Activated T-helper 1 cell treated with anti-CD3 and anti-CD28 coated beads, Interleukin-12 subunit alpha, Interleukin-12 subunit beta, Interleukin-2, Interleukin-4 antibody, amounts not matched to agents 30 ng/mL and 10 ng/mL and 1 ng/mL, durations not matched to agents 14 hours and 24 hours and 36 hours (primary cell): Measurements from ENCODE around the gene UBA52. TPM values are rescaled to one million over a fixed set of nuclear protein-coding genes. Genes with fewer than 3 reads are reported as not detected.
"Not testable (repeated sequence)": the region's sequence is repeated elsewhere in the genome, so short reads cannot be mapped to it uniquely, and the experiment has no call there.

Experiments used
- DNase-seq: peaks from one replicate; pipeline ENCODE4 v3.0.0; 2021; ENCODE audit warnings: low spot score
- H3K27ac Mint-ChIP-seq: one replicate; pipeline ENCODE4 v1.8.0; 2021; ENCODE audit warnings: mild to moderate bottlenecking, mixed read lengths
- H3K27me3 Mint-ChIP-seq: one replicate; pipeline ENCODE4 v1.8.0; 2022; ENCODE audit warnings: mild to moderate bottlenecking, moderate library complexity, mixed read lengths; ENCODE audit not compliant: insufficient read depth
- H3K36me3 Mint-ChIP-seq: one replicate; pipeline ENCODE4 v1.8.0; 2021; ENCODE audit warnings: low read depth, mixed read lengths
- H3K4me1 Mint-ChIP-seq: one replicate; pipeline ENCODE4 v1.8.0; 2021; ENCODE audit warnings: low read depth, mixed read lengths
- H3K4me3 Mint-ChIP-seq: one replicate; pipeline ENCODE4 v1.8.0; 2021; ENCODE audit warnings: mild to moderate bottlenecking, moderate library complexity, mixed read lengths
- H3K9me3 Mint-ChIP-seq: one replicate; pipeline ENCODE4 v1.8.0; 2021; ENCODE audit warnings: mixed read lengths
- intact Hi-C: fragments of 100-400 bp; cut with micrococcal nuclease; formaldehyde crosslinking; loops from one replicate; pipeline ENCODE4 v1.15.1; 2024
- total RNA-seq: library from RNA; stranded (reverse); gene quantifications from 2 replicates; pipeline ENCODE4 v1.2.3, GENCODE V29; 2022

UBA52 gene
- 1,472 and 1,500 TPM in 2 replicates for total RNA-seq

DNA sequence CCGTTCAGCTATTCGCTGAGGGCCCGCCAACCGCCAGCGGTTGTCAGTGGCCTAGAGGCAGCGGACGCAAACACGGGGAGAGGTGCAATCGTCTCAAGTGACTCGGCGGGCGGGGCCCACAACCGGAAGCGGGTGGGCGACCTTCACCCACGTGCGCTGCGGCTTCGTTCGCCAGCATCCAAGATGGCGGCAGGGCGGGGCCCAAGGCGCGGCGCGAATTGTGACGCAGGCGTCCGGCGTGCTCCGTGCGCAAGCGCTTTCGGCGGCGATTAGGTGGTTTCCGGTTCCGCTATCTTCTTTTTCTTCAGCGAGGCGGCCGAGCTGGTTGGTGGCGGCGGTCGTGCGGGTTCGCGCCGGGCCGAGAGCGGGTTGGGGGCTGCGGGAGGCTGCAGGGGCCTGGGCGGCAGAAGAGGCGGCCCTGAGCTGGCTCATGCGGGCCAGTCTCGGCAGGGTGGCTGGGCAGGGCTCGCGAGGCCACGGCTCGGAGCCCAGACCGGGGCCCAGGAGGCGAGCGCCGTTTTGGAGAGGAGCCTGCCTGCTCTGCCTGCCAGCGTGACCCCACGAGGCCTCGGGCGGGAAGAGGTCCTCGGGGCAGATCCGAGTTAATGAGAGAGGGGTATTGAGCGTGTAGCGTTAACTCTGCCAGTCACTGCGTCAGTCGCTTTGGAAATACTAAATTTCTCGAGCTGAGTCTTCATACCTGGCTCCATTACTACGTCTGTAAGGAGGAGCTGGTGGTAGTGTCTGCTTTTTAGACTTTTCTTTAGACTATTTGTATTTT lies at the start of gene UBA52:
TSS of gene UBA52 (plus strand) at position 294 of the 781 bp plus-strand sequence. CDS start 1,444 bp downstream, outside the sequence.
- Mint-ChIP-seq H3K4me3 (peak within 1 kb of the TSS; percentile 91), H3K9me3 (no peaks in the 10 kb centered on the region), H3K4me1 (peaks cover 27% of the 10 kb centered on the region), H3K27me3 (no peaks in the 10 kb centered on the region), H3K27ac (peak within 1 kb of the TSS; percentile 98), H3K36me3 (peaks cover 52% of the 10 kb centered on the region)
- peak; percentile 99 for DNase-seq
- intact Hi-C loops = loop anchor here (1.0 to 5.0 kb wide), 8 partner anchors 14 to 348 kb away; partner anchors contain the start of genes COPE, DDX49, ELL and KLHL26

DNA sequence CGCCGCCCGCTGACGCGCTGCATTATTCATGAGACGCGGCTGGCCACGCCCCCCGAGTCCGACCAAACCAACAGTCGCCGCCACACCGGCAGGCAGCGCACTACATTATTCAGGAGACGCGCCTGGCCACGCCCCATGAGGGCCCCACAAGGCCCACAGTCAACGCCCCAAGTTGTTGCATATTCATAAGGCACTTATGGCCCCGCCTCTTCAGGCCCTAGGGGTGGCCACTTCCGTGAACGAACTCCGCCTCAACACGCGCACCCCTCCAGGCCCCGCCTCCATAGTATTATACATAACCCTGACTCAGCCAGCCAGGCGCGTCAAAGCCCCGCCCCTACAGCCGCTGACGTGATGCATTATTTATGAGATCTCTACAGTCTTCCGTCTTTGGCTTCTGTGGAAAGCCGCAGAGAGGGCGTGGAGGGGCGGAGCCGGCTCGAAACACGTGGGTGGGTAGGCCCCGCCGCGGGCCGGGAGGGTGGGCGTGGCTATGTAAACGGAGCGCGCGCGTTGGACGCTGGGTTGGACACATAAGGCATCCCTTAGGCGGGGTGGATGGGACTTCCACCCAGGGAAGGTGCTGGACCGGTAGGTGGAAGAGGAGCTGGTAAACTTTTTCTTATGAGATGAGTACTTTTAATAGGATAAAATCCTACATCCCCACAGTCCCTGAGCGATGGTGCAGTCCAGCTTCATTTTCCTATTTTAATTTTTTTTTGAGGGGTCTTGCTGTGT lies 49.4 kb upstream of the UBA52 start:
- intact Hi-C loops = loop anchor here (1.0 kb wide), 16 partner anchors 22 to 670 kb away; partner anchors contain the start of genes ARMC6, BORCS8, COPE and DDX49
- Mint-ChIP-seq H3K27me3 (no peaks in the 10 kb centered on the region), H3K27ac (peak overlapping the region; percentile 93), H3K4me1 (peaks cover 12% of the 10 kb centered on the region), H3K36me3 (no peaks in the 10 kb centered on the region), H3K9me3 (no peaks in the 10 kb centered on the region), H3K4me3 (peak overlapping the region; percentile 91)
- DNase-seq = peak; percentile 100

DNA sequence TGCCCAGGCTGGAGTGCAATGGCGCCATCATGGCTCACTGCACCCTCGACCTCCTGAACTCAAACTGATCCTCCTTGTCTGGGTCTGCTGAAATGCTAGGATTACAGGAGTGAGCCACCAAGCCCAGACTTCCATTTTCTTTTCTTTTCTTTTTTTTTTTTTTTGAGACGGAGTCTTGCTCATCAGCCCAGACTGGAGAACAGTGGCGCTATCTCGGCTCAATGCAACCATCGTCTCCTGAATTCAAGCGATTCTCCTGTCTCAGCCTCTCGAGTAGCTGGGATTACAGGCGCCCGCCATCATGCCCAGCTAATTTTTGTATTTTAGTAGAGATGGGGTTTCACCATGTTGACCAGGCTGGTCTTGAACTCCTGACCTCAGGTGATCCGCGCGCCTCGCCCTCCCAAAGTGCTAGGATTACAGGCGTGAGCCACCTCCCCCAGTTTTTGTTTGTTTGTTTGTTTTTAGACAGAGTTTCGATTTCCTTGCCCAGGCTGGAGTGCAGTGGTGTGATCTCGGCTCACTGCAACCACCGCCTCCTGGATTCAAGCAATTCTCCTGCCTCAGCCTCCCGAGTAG lies 48.7 kb upstream of the UBA52 start:
- intact Hi-C loops = loop anchor here (1.0 kb wide), 16 partner anchors 21 to 669 kb away; partner anchors contain the start of genes ARMC6, BORCS8, COPE and DDX49
- Mint-ChIP-seq H3K4me3 (peak overlapping the region; percentile 91), H3K27ac (peak overlapping the region; percentile 93), H3K4me1 (peaks cover 12% of the 10 kb centered on the region)
- not testable (repeated sequence) for H3K9me3 Mint-ChIP-seq, DNase-seq, H3K27me3 Mint-ChIP-seq, H3K36me3 Mint-ChIP-seq

DNA sequence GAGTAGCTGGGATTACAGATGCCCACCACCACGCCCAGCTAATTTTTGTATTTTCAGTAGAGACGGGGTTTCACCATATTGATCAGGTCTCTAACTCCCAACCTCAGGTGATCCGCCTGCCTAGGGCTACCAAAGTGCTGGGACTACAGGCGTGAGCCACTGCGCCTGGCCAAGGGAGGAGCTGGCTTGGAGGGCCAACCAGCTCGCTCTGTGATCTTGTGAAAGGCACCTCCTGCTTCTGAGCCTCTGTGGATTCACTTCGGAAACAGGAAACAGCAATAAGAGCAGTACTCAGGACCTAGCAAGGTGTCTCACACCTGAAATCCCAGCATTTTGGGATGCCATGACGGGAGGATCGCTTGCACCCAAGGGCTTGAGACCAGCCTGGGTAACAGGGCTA lies 47.8 kb upstream of the UBA52 start:
- Mint-ChIP-seq H3K9me3 (no peaks in the 10 kb centered on the region), H3K27ac (peak overlapping the region; percentile 29), H3K27me3 (no peaks in the 10 kb centered on the region), H3K4me1 (peaks cover 12% of the 10 kb centered on the region), H3K36me3 (no peaks in the 10 kb centered on the region), H3K4me3 (no peak overlapping the region)
- intact Hi-C loops = no loop called here
- no peak for DNase-seq

DNA sequence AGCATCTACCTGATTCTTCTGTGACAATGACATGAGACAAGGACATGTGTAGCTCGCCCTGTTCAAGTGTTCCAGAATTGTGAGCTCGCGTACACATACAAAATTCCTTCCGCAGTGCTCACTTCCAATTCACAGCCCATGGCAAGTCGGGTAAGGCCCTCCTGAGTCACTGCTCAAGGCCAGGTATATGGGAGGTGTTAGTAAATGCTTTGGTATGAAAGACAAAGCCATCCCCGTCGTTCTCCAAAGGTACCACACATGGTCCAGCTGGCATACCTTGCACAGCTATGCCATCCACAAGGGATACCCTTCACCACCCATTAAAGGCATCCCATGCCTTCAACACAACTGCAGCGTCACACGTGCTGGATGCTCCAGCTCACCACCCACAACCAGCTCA lies 45.3 kb upstream of the UBA52 start:
- Mint-ChIP-seq H3K4me3 (no peak overlapping the region), H3K36me3 (no peaks in the 10 kb centered on the region), H3K9me3 (no peaks in the 10 kb centered on the region), H3K4me1 (no peaks in the 10 kb centered on the region), H3K27ac (no peak overlapping the region), H3K27me3 (no peaks in the 10 kb centered on the region)
- intact Hi-C loops = no loop called here
- DNase-seq = no peak

DNA sequence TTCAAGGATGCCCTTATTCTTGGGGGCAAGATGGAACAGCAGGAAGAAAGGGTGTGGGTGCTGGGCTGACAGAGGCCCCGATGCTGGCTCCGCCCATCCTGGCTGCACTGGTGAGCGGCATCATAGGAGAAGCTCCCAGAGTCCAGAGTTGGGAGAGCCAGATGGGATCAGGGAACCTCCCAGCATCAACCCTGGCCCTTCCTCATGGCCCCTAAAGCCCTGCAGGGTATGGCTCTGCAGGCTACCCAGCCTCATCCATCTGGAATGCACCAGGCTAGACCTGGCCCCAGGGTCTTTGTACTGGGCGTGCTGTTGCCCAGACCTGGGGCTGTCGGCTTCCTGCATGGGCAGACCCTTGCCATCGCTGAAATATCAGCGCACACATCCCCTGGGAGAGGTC lies 41.9 kb upstream of the UBA52 start:
- Mint-ChIP-seq H3K4me1 (no peaks in the 10 kb centered on the region), H3K36me3 (peaks cover 4% of the 10 kb centered on the region), H3K4me3 (no peak overlapping the region), H3K27ac (no peak overlapping the region), H3K27me3 (no peaks in the 10 kb centered on the region), H3K9me3 (no peaks in the 10 kb centered on the region)
- intact Hi-C loops = no loop called here
- no peak for DNase-seq

DNA sequence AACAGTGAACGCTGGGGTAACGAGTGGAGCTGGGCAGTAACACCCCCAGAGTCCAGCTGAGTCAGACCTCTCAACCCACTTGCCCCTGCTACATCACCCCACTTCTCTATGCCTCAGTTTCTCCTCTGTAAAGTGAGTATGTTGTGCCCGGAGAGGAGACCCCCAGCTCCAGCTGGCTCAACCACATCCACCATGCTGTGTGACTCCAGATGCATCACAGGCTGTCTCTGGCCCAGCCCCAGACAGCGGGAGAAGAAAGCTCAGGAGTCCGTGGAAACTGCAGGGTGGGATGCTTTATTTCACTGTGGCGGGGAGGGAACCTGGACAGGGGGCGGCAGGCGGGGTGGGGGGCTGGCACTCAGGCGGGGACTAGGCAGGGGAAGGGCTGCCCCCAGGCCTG lies 40.2 kb upstream of the UBA52 start:
- no peak for DNase-seq
- H3K36me3 Mint-ChIP-seq = peaks cover 7% of the 10 kb centered on the region
- no peak overlapping the region for H3K4me3 Mint-ChIP-seq
- H3K4me1 Mint-ChIP-seq = no peaks in the 10 kb centered on the region
- no peaks in the 10 kb centered on the region for H3K9me3 Mint-ChIP-seq
- no peak overlapping the region for H3K27ac Mint-ChIP-seq
- no peaks in the 10 kb centered on the region for H3K27me3 Mint-ChIP-seq
- intact Hi-C loops = no loop called here

DNA sequence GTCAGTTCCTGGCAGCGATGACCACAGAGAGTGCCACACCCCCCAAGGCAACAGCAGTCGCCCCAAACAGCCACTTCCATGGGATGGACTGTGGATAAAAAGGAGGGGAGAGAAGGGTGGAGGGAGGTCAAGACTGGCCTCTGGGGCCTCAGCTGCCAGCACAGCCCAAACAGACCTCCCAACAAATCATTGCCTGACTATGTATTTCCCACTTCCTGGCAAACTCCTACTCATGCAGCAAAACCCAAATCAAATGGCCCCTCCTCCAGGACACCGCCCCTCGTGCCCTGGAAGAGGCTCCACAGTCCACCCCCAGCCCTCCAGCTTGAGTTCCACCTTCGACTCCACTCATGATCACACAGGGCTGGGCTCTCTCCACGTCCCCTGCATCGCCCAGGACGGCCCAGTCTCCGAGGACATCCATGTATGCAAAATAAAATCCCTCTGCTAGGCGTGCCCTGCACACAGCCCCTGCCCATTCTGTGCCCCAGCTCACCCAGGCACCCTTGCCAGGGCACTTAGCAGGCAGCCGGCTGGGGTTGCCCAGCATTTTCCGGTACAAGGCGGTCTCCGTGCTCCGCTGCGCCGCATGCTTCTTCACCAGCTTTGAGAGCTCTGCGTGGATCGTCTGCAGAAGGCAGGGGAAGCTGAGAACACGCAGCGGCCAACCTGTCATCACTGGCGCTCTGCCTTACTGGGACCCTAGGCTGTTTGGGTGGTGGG lies 39.3 kb upstream of the UBA52 start:
- H3K36me3 Mint-ChIP-seq = peaks cover 10% of the 10 kb centered on the region
- H3K27me3 Mint-ChIP-seq = no peaks in the 10 kb centered on the region
- no peaks in the 10 kb centered on the region for H3K9me3 Mint-ChIP-seq
- H3K27ac Mint-ChIP-seq = no peak overlapping the region
- no peaks in the 10 kb centered on the region for H3K4me1 Mint-ChIP-seq
- DNase-seq = no peak
- no peak overlapping the region for H3K4me3 Mint-ChIP-seq
- intact Hi-C loops = no loop called here

DNA sequence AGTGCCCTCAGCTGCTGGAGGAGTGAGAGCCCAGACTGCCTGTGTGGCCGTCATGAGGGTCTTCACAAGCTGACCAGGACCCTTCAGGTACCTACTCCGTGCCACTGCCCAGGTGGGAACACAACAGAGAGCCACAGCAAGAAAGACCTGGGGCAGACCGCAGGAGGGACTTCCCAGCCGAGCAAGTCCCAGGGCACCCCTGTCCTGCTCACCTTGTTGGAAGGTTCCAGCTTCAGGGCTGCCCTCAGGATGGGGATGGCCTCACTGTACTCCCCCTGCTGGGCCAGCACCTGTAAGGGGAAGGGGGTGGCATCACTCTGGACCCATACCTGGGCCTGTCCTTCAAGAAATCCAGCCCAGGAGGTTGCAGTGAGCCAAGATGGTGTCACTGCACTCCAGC lies 38.6 kb upstream of the UBA52 start:
- intact Hi-C loops = no loop called here
- peaks cover 13% of the 10 kb centered on the region for H3K36me3 Mint-ChIP-seq
- no peaks in the 10 kb centered on the region for H3K4me1 Mint-ChIP-seq
- H3K9me3 Mint-ChIP-seq = no peaks in the 10 kb centered on the region
- no peak overlapping the region for H3K27ac Mint-ChIP-seq
- no peaks in the 10 kb centered on the region for H3K27me3 Mint-ChIP-seq
- H3K4me3 Mint-ChIP-seq = no peak overlapping the region
- DNase-seq = no peak

DNA sequence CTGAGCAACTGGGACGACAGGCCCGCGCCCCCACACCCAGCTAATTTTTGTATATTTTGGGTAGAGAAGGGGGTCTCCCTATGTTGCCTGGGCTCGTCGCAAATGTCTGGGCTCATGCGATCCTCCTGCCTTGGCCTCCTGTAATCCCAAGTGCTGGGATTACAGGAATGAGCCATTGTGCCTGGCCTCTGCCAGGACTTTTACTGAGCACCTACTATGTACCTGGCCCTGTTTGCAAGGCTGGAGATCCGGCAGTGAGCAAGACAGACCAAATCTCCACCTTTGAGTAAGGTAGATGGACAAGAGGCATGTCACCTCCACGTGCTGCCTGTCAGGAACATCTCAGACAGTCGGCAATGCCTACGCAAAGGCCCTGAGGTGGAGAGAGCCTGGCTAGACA lies 35.2 kb upstream of the UBA52 start:
- intact Hi-C loops = no loop called here
- Mint-ChIP-seq H3K4me1 (peaks cover 7% of the 10 kb centered on the region), H3K9me3 (no peaks in the 10 kb centered on the region), H3K36me3 (peaks cover 19% of the 10 kb centered on the region), H3K27me3 (no peaks in the 10 kb centered on the region), H3K4me3 (no peak overlapping the region), H3K27ac (no peak overlapping the region)
- no peak for DNase-seq

DNA sequence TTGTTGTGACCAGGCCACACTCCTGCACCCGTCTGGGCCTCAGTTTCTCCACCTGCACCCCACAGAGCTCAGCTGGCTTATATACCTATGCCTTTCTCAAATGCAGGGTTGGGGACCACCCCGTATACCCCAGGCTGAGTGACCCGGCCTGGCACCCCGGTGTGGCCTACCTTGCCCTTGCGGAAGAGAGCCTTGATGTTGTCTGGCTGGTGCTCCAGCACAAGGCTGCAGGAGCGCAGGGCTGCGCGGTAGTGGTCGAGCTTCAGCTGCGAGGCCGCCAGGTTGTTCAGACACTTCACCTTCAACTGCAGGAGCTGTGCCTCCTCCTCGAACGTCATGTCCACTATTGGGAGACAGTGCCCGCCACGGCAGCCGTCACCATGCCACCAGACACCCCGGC lies 34.2 kb upstream of the UBA52 start:
- Mint-ChIP-seq H3K36me3 (peaks cover 17% of the 10 kb centered on the region), H3K9me3 (no peaks in the 10 kb centered on the region)

DNA sequence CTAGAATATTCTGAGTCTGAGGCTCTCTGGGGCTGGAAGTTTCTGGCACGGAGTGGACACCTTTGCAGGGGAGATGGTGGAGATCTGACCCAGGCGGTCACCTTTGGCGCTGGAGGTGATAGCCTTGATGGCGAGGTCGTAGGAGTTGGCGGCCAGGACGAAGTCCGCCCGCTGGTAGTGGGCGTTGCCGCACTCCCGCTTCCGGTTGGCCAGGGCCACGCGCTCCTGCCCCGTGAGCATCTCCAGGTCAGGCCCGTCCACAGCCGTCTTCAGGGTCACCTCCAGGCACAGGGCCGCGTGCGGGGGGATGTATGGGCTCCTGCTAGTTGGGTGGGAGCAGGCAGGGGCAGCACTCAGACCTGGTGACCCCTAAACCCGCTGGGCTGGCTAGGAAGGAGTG lies 33.5 kb upstream of the UBA52 start:
- DNase-seq = no peak
- no peaks in the 10 kb centered on the region for H3K9me3 Mint-ChIP-seq
- H3K36me3 Mint-ChIP-seq = peaks cover 15% of the 10 kb centered on the region
- intact Hi-C loops = no loop called here
- H3K4me1 Mint-ChIP-seq = peaks cover 15% of the 10 kb centered on the region
- no peak overlapping the region for H3K27ac Mint-ChIP-seq
- no peak overlapping the region for H3K4me3 Mint-ChIP-seq
- no peaks in the 10 kb centered on the region for H3K27me3 Mint-ChIP-seq

More for the DNA sequence above, 34.2 kb upstream of the UBA52 start:
- intact Hi-C loops = no loop called here
- Mint-ChIP-seq H3K4me1 (peaks cover 13% of the 10 kb centered on the region), H3K27me3 (no peaks in the 10 kb centered on the region), H3K27ac (no peak overlapping the region), H3K4me3 (no peak overlapping the region)
- DNase-seq = no peak
